Heart right ventricle (tissue), 16 donors: ENCODE results near the gene GPD1. TPM values are rescaled to one million over a fixed set of nuclear protein-coding genes. Genes with fewer than 3 reads are reported as not detected.

Source experiments
- ATAC-seq, 8 donors: fragments of 200-7000 bp; cut with Tn5 transposase; one replicate each; pipeline ENCODE4 v1.9.1; 2020; ENCODE audit warnings: mild to moderate bottlenecking in 8 of 8, moderate library complexity in 8 of 8, moderate number of reproducible peaks in 1 of 8
- DNase-seq, 2 donors: peaks; one replicate each; pipeline ENCODE4 v3.0.0-alpha.2; 2020
- H3K27ac ChIP-seq, 10 donors: fragments of 200-600 bp; sonication (generic) in 2 of 10; one replicate each; pipeline versions ENCODE4 v1.5.0 to v1.8.0; 2020 to 2022; ENCODE audit warnings: mild to moderate bottlenecking in 3 of 10
- H3K27me3 ChIP-seq, 7 donors: fragments of 200-600 bp; one replicate each; pipeline ENCODE4 v1.8.0; 2021 to 2022; ENCODE audit warnings: mild to moderate bottlenecking in 2 of 7
- H3K36me3 ChIP-seq, 9 donors: fragments of 200-600 bp; sonication (generic) in 1 of 9; one replicate each; pipeline versions ENCODE4 v1.5.0 to v1.8.0; 2020 to 2022; ENCODE audit warnings: mild to moderate bottlenecking in 2 of 9
- H3K4me1 ChIP-seq, 9 donors: fragments of 200-600 bp; sonication (generic) in 1 of 9; one replicate each; pipeline versions ENCODE4 v1.5.0 to v1.8.0; 2020 to 2022; ENCODE audit warnings: mild to moderate bottlenecking in 4 of 9
- H3K4me3 ChIP-seq, 10 donors: fragments of 200-600 bp; sonication (generic) in 2 of 10; one replicate each; pipeline versions ENCODE4 v1.5.0 to v1.8.0; 2020 to 2022; ENCODE audit warnings: mild to moderate bottlenecking in 7 of 10, moderate library complexity in 2 of 10
- H3K9me3 ChIP-seq, 11 donors: fragments of 200-600 bp in 10 of 11; sonication (generic) in 2 of 11; one replicate each; pipeline versions ENCODE4 v1.5.0 to v1.8.0; 2013 to 2022; ENCODE audit warnings: mild to moderate bottlenecking in 2 of 11, control low read depth in 1 of 11, moderate library complexity in 1 of 11
- WGBS, 2 donors: extraction: QIAGEN DNeasy Blood & Tissue Kit; methylation state at CpG; one replicate each; pipeline ENCODE4 v1.1.7; 2013; ENCODE audit warnings: inconsistent platforms in 1 of 2; 5-methylcytosine and 5-hydroxymethylcytosine counted together
- intact Hi-C, 10 donors: fragments of 100-400 bp; cut with DNase I; formaldehyde crosslinking; loops; one replicate each; pipeline versions ENCODE4 v1.11.1 to v1.14.2; 2022
- polyA plus RNA-seq, 2 donors: library from polyadenylated mRNA; stranded (reverse); fragments of 200-250 nt; gene quantifications; one replicate each; pipeline ENCODE4 v1.2.3, GENCODE V29; 2013
- total RNA-seq, 10 donors: library from RNA; stranded (reverse); fragmentation: NEBNext Ultra II Directional in 3 of 10; extraction: Animal tissue kit (Norgen Biotek cat#: 25700) in 3 of 10; gene quantifications; one replicate each; pipeline versions ENCODE4 v1.2.1 to v1.2.4, GENCODE V29; 2021 to 2023
- TF ChIP-seq, protein P1 (sequence below), 9 donors: fragments of 200-600 bp; sonication (generic) in 2 of 9; IDR thresholded peaks; one replicate each; pipeline versions ENCODE4 v1.5.0 to v1.8.0; 2021 to 2022; ENCODE audit warnings: antibody characterized with exemption in 9 of 9, mild to moderate bottlenecking in 5 of 9, moderate library complexity in 1 of 9
- donor health status: Arrhythmogenic right ventricular cardiomyopathy.
- donor health status: ischemic (EF 13 %, LVEDD 7.1; RV severe dilation, severe dysfunction).
- donor health status: healthy with polysubstance abuse.
- donor health status: DM: no; HTN: yes; CAD: no.
- donor health status: DM: no; HTN: no; CAD: no.
- donor health status: ischemic (EF 25% LVEDD 6.9; RV normal size, moderate dysfunction).
- donor health status: ischemic (EF 25% LVEDD 5.7; RV mildly dilated, moderate dysfunction).
- donor health status: healthy.
- donor health status: DM: yes; HTN: yes; CAD: no.
- donor health status: Ischemic cardiomyopathy.
- donor health status: ischemic (EF 35%, LVEDD 5.7; RV mildly dilated, moderate dysfunction).
- donor health status: nonischemic (EF 11% LVEDD 7.7; RV severe dilation, severe dysfunction).
- donor health status: DM: yes; HTN: yes; CAD: no.
- donor health status: PGD.
- donor health status: ischemic (EF 29% LVEDD 5.4; RV normal size, mild dysfunction).
- donor health status: nonischemic (EF 23%, LVEDD 6.1; RV moderate dilation, normal function).

GPD1 gene
- total and polyA plus RNA-seq, 12 donors, result 5.2 to 67.7 (median 15.3) TPM

DNA sequence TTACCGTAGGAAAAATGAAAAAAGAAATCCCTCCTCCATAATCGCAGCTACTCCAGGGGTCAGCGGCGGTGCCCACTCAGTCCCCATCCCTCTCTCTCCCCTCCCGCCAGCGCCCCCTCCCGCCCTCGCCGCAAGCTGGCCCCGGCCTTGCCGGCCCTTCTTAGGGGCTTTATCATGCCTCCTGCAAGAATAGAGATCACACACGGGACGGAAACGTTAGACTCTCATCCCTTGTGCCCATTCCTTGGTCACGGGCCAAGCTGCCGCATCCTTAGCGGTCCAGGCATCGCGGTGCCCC, 7.5 kb downstream of the GPD1 start:
- H3K4me1 ChIP-seq, result peaks cover 16 to 62% (median 48%) of the 10 kb centered on the region in 9 donors
- WGBS, 2 donors, result 7 to 9% methylated on average over 19 of the region's 19 CpGs

DNA sequence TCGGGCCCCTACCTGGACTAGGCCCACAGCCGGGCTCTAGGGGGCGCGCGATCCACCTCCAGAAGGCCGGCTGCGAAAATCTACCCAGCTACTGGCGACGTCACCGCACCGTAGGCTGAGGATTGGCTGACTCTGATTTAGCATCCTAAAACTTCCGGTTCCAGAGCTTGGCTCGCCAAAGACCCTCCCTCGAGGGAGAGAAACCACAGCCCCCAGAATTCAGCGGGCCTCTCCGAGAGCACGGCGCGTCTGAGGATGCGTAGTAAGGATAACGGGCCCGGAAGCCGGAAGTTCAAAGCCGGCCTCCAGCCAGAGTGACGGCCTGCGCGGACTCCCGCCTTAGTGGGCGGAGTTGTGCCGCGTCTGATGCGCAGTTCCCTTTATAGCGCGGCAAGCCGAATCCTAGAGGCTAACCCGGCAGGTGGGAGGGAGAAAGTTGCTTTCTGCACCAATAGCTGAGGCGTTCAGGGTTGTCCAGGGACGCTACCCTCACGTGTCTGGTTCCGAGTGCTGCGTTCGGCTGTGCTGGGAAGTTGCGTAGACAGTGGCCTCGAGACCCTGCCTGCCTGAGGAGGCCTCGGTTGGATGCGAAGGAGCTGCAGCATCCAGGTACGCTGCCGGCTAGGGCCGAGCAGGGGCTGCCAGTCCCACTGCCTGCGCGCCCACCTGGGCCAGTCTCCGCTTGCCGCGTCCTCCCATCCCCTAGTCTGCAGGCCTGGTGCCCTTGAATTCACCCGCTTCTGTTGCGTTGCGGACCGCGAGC, 8.1 kb downstream of the GPD1 start, which contains the start of gene COX14:
Gene COX14 (plus strand): TSS at position 544 of the 763 bp plus-strand sequence. CDS start 7,808 bp downstream, outside the sequence.
- WGBS, 2 donors, result 0 to 1% methylated on average over 59 of the region's 59 CpGs
- TF ChIP-seq, protein P1, sequence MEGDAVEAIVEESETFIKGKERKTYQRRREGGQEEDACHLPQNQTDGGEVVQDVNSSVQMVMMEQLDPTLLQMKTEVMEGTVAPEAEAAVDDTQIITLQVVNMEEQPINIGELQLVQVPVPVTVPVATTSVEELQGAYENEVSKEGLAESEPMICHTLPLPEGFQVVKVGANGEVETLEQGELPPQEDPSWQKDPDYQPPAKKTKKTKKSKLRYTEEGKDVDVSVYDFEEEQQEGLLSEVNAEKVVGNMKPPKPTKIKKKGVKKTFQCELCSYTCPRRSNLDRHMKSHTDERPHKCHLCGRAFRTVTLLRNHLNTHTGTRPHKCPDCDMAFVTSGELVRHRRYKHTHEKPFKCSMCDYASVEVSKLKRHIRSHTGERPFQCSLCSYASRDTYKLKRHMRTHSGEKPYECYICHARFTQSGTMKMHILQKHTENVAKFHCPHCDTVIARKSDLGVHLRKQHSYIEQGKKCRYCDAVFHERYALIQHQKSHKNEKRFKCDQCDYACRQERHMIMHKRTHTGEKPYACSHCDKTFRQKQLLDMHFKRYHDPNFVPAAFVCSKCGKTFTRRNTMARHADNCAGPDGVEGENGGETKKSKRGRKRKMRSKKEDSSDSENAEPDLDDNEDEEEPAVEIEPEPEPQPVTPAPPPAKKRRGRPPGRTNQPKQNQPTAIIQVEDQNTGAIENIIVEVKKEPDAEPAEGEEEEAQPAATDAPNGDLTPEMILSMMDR (IDR thresholded peaks at IDR 0.05), result peak; percentile 84 to 100 (median 92)
- intact Hi-C loops, result loop anchor here in 6 of 10 donors (2.0 to 10.0 kb wide), 6 partner anchors 25 to 290 kb away; partner anchors contain the start of genes CERS5 (in 6 of the 6), LARP4 (in 1 of the 6) and SMARCD1 (in 1 of the 6)
- ATAC-seq, result peak; percentile 88 to 95 (median 92)
- Histone ChIP-seq H3K36me3 (peaks cover 0 to 29% (median 0%) of the 10 kb centered on the region in 9 donors), H3K27ac (peak within 1 kb of the TSS; percentile 83 to 98 (median 96)), H3K4me3 (peak within 1 kb of the TSS; percentile 70 to 100 (median 96)), H3K27me3 (no peaks in the 10 kb centered on the region), H3K4me1 (peaks cover 16 to 68% (median 53%) of the 10 kb centered on the region in 9 donors), H3K9me3 (no peaks in the 10 kb centered on the region)
- peak; percentile 98 to 99 for DNase-seq

More for the DNA sequence above, 7.5 kb downstream of the GPD1 start:
- no peak for DNase-seq
- ATAC-seq, result peak; percentile 0 to 12 (median 0)
- Histone ChIP-seq H3K27me3 (no peaks in the 10 kb centered on the region), H3K27ac (peak overlapping the region; percentile 47 to 96 (median 92)), H3K4me3 (peak overlapping the region in 9 of 10 donors; percentile 12 to 100 (median 36)), H3K9me3 (no peaks in the 10 kb centered on the region), H3K36me3 (peaks cover 0 to 24% (median 0%) of the 10 kb centered on the region in 9 donors)
- intact Hi-C loops, result loop anchor here in 6 of 10 donors (2.0 to 10.0 kb wide), 6 partner anchors 25 to 291 kb away; partner anchors contain the start of genes CERS5 (in 6 of the 6), LARP4 (in 1 of the 6) and SMARCD1 (in 1 of the 6)
- TF ChIP-seq, protein P1 (IDR thresholded peaks at IDR 0.05), result no peak

DNA sequence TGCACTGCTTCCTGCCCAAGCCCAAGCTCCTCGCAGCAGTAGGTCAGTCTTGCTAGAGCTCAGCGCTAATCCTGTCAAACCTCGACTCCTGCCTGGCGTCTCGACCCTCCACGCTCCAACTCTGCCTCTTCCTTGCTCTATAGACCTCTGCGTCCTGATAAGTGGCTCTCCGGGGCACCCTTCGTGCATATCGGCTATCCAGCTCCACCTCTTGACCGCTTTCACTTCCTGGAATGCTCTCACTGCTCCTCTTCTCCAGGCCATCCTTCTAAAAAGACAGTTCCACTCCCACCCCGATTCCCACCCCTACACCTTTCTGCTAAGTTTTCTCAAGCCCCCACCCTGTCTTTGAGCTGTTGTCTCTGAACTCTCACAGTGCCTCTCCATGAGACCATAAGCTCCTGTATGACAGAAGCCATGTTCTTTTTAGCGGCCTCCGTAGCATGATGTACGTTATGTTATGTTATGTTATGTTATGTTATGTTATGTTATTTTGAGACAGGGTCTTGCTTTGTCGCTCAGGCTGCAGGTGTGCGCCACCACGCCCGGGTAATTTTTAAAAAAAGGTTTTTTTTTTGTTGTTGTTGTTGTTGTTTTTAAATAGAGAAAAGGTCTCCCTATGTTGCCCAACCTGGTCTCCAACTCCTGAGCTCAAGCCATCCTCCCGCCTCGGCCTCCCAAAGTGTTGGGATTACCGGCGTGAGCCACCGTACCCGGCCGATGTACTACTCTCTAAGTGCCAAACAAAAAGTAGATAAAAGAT, 8.8 kb downstream of the GPD1 start:
- DNase-seq (peak in 1 of 2 donors; percentile 45), ATAC-seq (peak in 6 of 8 donors; percentile 1 to 5 (median 2))
- WGBS, 2 donors, result 14 to 18% methylated on average over 26 of the region's 26 CpGs
- Histone ChIP-seq H3K9me3 (no peaks in the 10 kb centered on the region), H3K4me3 (peak overlapping the region; percentile 70 to 100 (median 96)), H3K27me3 (no peaks in the 10 kb centered on the region), H3K4me1 (peaks cover 16 to 75% (median 58%) of the 10 kb centered on the region in 9 donors), H3K27ac (peak overlapping the region; percentile 83 to 98 (median 94)), H3K36me3 (peaks cover 0 to 32% (median 0%) of the 10 kb centered on the region in 9 donors)
- intact Hi-C loops, result loop anchor here in 3 of 10 donors (5.0 to 10.0 kb wide), 3 partner anchors 52 to 290 kb away; partner anchors contain the start of genes CERS5 (in 2 of the 3) and LARP4 (in 1 of the 3)
- TF ChIP-seq, protein P1 (IDR thresholded peaks at IDR 0.05), result peak in 1 of 9 donors; percentile 9
